GM21576 (cell line): ENCODE results near the gene PODNL1.

Experiments used
- ATAC-seq: cut with Tn5 transposase; IDR thresholded peaks from one replicate; pipeline ENCODE4 v1.9.1; 2021; ENCODE audit warnings: mild to moderate bottlenecking, moderate library complexity; ENCODE audit not compliant: unreplicated experiment

The PODNL1 gene

DNA sequence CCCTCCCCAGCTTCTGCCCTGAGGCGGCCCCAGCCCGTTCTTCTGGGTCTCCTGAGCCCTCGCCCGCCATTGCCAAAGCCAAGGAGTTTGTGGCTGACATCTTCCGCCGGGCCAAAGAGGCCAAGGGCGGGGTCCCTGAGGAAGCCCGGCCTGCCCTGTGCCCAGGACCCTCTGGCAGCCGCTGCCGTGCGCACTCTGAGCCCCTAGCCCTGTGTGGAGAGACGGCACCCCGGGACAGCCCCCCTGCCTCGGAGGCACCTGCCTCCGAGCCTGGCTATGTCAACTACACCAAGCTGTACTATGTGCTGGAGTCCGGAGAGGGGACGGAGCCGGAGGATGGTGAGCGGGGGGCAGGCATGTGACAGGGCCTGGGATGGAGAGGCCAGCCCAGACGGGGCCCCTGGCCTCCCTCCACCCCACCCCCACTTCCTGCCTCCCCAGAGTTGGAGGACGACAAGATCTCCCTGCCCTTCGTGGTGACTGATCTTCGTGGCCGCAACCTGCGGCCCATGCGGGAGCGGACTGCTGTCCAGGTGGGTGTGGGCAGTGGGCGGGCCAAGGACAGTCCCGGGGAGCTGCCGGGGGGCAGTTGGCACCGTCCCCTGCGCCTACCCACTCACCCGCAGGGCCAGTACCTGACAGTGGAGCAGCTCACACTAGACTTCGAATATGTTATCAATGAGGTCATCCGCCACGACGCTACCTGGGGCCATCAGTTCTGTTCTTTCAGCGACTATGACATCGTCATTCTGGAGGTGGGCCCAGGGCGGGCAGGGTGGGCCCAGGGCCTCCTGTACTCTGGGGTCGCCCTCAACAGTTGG, 21.1 kb upstream of the PODNL1 start:
- no peak for ATAC-seq

DNA sequence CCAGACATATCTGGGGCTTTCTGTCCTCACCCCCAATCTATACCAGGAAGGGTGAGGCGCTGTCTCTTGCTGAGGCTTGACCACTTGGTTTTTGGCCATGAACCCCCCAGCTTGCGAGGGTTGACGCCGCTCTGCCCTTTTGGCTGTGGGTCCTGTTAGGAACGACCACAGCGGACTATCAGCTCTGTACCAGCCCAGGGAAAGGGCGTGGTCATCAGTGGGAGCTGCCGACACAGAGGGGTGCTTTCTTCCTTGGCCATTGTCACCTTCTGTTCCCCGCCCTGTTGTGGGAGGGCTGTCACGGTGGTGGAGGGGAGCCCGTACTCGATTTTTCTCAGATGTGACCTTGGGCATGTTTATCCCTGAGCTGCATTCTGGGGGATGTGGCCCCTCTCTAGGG, 19.8 kb upstream of the PODNL1 start:
- no peak for ATAC-seq

DNA sequence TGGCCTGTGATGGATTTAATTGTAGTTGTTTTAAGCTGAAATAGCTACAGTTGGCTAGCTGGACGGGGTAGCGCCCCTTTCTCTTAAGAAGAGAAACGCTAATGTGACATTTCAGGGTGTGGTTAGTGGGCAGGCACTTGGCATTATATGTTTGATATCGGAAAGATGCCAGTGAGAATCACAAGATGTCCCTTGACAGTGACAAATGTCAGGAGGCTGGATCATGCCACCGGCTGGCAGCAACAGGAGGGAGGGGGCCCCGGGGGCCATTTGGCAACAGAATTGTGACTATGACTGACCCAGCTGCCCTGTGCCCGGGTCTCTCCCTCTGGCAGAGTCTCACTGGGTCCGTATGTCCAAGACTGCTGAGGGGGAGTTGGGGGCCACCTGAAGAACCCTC, 18.8 kb upstream of the PODNL1 start:
- no peak for ATAC-seq

- no peak for ATAC-seq
These were observed 18.1 kb upstream of the PODNL1 start for GRCh38 chr19:13956365-13956744.

DNA sequence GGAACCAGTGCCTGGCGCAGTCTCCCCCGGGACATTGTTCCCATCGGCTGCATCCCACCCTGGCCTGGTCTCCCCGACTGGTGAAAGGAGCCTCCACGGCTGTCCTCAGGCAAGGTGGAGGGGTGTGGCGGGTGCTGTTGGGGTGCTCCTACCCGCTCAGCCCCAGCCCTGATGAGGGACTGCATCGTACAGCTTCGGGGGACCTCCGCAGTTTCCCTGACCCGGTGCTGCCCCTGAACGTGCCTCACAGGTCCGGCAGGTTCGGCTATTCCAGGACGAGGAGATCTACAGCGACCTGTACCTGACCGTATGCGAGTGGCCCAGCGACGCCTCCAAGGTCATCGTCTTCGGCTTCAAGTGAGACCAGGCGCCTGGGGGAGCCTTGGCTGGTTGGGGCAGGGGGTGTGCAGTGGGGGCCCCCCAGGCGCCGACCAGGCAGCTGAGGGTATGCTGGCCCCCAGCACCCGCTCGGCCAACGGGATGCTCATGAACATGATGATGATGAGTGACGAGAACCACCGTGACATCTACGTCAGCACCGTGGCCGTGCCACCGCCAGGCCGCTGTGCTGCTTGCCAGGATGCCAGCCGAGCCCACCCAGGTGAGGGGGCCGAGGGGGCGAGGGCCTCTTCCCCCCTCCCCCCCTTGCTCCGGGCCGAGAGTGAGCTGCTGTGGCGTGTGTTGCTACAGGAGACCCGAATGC, 17.6 kb upstream of the PODNL1 start:
- ATAC-seq: no peak

GRCh38 chr19:13954185-13954584, 16.0 kb upstream of the PODNL1 start:
- ATAC-seq: no peak

- no peak for ATAC-seq
These were observed 14.8 kb upstream of the PODNL1 start for GRCh38 chr19:13952931-13953531.

GRCh38 chr19:13952154-13952930, 14.1 kb upstream of the PODNL1 start, which contains the start of gene DCAF15:
Gene DCAF15, plus strand, starts transcription at chr19:13952509. Its CDS starts 4 bp downstream, at chr19:13952513.
- peak; percentile 92 for ATAC-seq

DNA sequence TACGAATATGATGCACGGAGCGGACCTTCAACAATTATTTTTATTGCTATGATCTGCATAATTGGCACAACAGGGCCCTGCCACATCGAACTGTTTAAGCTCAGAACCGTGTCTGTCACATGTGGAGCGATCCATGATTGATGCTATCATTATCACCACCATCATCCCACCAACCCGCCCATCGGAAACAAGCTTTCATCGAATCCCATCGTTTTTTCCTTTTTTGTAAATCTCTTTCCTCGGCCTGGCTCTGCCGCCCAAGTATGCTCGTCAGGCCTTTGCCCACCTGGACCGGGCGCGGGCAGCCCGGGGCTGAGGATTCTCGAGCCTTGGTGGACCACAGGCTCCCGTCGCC, 13.6 kb upstream of the PODNL1 start:
- ATAC-seq: peak; percentile 1

DNA sequence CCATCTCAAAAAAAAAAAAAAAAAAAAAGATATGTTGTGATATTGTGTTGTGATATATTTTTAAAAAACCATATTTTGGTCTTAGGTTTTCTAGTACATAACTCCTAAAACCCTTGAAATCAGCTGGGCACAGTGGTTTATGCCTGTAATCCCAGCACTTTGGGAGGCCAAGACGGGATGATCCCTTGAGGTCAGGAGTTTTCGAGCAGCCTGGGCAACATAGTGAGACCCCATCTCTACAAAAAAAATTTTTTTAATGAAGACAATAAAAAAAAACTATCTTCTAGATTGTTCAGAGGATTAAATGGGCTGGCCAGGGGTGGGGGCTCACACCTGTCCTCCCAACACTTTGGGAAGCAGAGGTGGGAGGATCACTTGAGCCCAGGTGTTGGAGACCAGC, 12.8 kb upstream of the PODNL1 start:
- no peak for ATAC-seq

- ATAC-seq: no peak
These were observed 8.2 kb upstream of the PODNL1 start for GRCh38 chr19:13946414-13946813.

GRCh38 chr19:13942023-13942684, 3.9 kb upstream of the PODNL1 start:
- ATAC-seq: no peak

GRCh38 chr19:13937479-13938300, 527 bp downstream of the PODNL1 start:
- no peak for ATAC-seq

- no peak for ATAC-seq
These were observed 2.3 kb downstream of the PODNL1 start for GRCh38 chr19:13935765-13936510.

GRCh38 chr19:13934785-13935109, 3.5 kb downstream of the PODNL1 start:
- ATAC-seq: no peak

GRCh38 chr19:13932911-13933393, 5.3 kb downstream of the PODNL1 start:
- ATAC-seq: no peak

DNA sequence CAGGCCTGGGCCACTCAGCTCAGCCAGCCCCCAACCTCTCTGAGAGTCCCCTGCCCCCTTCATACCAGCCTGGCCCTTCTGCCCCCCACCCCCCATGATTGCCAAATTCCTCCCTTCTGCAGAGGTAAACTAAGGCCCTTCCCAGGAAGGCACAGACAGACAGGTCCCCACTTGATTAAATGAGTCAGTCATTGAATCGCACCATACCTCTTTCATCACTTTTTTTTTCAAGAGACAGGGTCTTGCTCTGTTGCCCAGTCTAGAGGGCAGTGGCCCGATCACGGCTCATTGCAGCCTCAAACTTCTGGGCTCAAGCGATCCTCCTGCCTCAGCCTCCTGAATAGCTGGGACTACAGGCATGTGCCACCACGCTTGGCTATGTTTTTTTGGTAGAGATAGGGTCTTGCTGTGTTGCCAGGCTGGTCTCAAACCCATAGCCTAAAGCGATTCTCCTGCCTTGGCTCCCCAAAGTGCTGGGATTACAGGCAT, 6.0 kb downstream of the PODNL1 start:
- no peak for ATAC-seq

DNA sequence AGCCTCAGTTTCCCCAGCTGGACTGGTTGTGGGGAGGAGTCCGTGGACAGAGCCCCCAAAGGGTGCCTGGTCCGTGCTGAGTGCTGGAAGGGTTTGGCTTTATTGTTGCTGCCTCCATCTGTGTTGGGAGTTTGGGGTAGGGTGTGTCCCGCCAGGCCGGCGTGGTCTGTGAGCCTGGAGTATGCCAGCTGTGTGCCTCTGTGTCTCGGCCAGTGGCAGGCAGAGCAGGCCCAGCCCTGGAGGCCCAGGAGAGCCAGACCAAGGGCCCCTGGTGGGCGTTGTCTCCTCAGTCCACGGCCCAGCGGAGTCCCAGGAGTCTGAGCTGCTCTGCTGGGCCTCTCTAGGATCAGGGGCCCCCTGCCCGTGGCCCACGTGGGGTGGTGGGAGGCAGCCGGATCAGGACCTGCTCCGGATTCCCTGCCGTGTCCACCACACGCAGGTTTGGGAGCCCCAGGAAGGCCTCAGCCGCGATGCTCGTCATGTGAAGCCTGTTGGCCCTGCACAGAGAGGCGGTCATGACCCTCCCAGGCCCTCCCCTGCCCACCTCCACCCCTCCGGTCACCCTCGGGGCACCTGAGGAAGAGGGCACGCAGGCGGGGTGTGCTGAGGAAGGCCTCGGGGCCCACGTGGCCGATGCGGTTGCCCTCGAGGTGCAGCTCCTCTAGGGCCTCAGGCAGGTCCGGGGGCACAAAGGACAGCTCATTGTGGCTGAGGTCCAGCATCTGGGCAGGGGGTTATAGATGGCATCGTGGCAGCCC, 6.6 kb downstream of the PODNL1 start:
- no peak for ATAC-seq
